H9 (cell line): ENCODE results near the gene EPM2A. TPM values are rescaled to one million over a fixed set of nuclear protein-coding genes. Genes with fewer than 3 reads are reported as not detected.
A peak's percentile ranks its signal among the peaks of the same experiment; 100 is the strongest.

ENCODE experiments used
- DNase-seq: peaks from one replicate; pipeline ENCODE4 v3.0.0-alpha.2; 2017
- H2AFZ ChIP-seq: one replicate; pipeline ENCODE4 v1.6.1; 2013; ENCODE audit warnings: mild to moderate bottlenecking, low read length, control low read depth, moderate library complexity
- H2AK5ac ChIP-seq: 2 replicates; pipeline ENCODE4 v1.6.1; 2013; ENCODE audit warnings: low read length, control low read depth, mixed read lengths; ENCODE audit not compliant: insufficient read length
- H2BK120ac ChIP-seq: one replicate; pipeline ENCODE4 v1.6.1; 2013; ENCODE audit warnings: low read depth, mild to moderate bottlenecking, low read length, control low read depth, inconsistent platforms; ENCODE audit not compliant: poor library complexity, severe bottlenecking
- H2BK12ac ChIP-seq: 2 replicates; pipeline ENCODE4 v1.6.1; 2013; ENCODE audit warnings: low read length, control low read depth, mixed read lengths, low read depth; ENCODE audit not compliant: insufficient read length
- H2BK15ac ChIP-seq: 2 replicates; pipeline ENCODE4 v1.6.1; 2013; ENCODE audit warnings: low read depth, low read length, control low read depth
- H2BK20ac ChIP-seq: one replicate; pipeline ENCODE4 v1.6.1; 2013; ENCODE audit warnings: low read depth, mild to moderate bottlenecking, low read length, control low read depth, inconsistent platforms; ENCODE audit not compliant: poor library complexity, severe bottlenecking
- H2BK5ac ChIP-seq: 2 replicates; pipeline ENCODE4 v1.6.1; 2013; ENCODE audit warnings: low read length, control low read depth, mixed read lengths; ENCODE audit not compliant: insufficient read length
- H3K14ac ChIP-seq: 2 replicates; pipeline ENCODE4 v1.6.1; 2013; ENCODE audit warnings: low read length, control low read depth; ENCODE audit not compliant: insufficient read depth
- H3K18ac ChIP-seq: 2 replicates; pipeline ENCODE4 v1.6.1; 2013; ENCODE audit warnings: low read depth, mild to moderate bottlenecking, mixed read lengths, low read length, control low read depth; ENCODE audit not compliant: insufficient read length
- H3K23ac ChIP-seq: 2 replicates; pipeline ENCODE4 v1.6.1; 2013; ENCODE audit warnings: low read length, control low read depth, mixed read lengths, low read depth; ENCODE audit not compliant: insufficient read length
- H3K23me2 ChIP-seq: 2 replicates; pipeline ENCODE4 v1.6.1; 2013; ENCODE audit warnings: low read depth, mild to moderate bottlenecking, mixed read lengths, low read length, control low read depth; ENCODE audit not compliant: insufficient read length, poor library complexity, severe bottlenecking
- H3K27ac ChIP-seq: 2 replicates; pipeline ENCODE4 v1.5.1; 2013; ENCODE audit warnings: low read length, control low read depth, mixed read lengths, low read depth; ENCODE audit not compliant: insufficient read length
- H3K27me3 ChIP-seq: 2 replicates; pipeline ENCODE4 v1.6.1; 2013; ENCODE audit warnings: low read length, control low read depth, inconsistent platforms; ENCODE audit not compliant: insufficient read depth
- H3K4ac ChIP-seq: 2 replicates; pipeline ENCODE4 v1.6.1; 2013; ENCODE audit warnings: low read depth, mild to moderate bottlenecking, control low read depth, inconsistent platforms, low read length, moderate library complexity
- H3K4me1 ChIP-seq: 2 replicates; pipeline ENCODE4 v1.6.1; 2013; ENCODE audit warnings: low read length, control low read depth, inconsistent platforms; ENCODE audit not compliant: insufficient read depth
- H3K4me2 ChIP-seq: 2 replicates; pipeline ENCODE4 v1.6.1; 2013; ENCODE audit warnings: low read length, control low read depth, mixed read lengths; ENCODE audit not compliant: insufficient read length, insufficient read depth
- H3K56ac ChIP-seq: 2 replicates; pipeline ENCODE4 v1.6.1; 2013; ENCODE audit warnings: low read depth, mild to moderate bottlenecking, mixed read lengths, low read length, control low read depth; ENCODE audit not compliant: insufficient read length
- H3K79me1 ChIP-seq: 2 replicates; pipeline ENCODE4 v1.6.1; 2013; ENCODE audit warnings: low read depth, mild to moderate bottlenecking, moderate library complexity, low read length, control low read depth, inconsistent platforms; ENCODE audit not compliant: insufficient read depth, poor library complexity, severe bottlenecking
- H3K79me2 ChIP-seq: 2 replicates; pipeline ENCODE4 v1.6.1; 2013; ENCODE audit warnings: low read length, control low read depth, inconsistent platforms; ENCODE audit not compliant: insufficient read depth
- H3K9ac ChIP-seq: 2 replicates; pipeline ENCODE4 v1.6.1; 2013; ENCODE audit warnings: low read length, control low read depth, mixed read lengths; ENCODE audit not compliant: insufficient read length; ENCODE audit errors: extremely low read depth
- H3K9me3 ChIP-seq: one replicate; pipeline ENCODE4 v1.6.1; 2013; ENCODE audit warnings: low read depth, low read length, inconsistent platforms; ENCODE audit not compliant: control insufficient read depth
- H3T11ph ChIP-seq: one replicate; pipeline ENCODE4 v1.6.1; 2013; ENCODE audit warnings: mild to moderate bottlenecking, low read length, control low read depth, inconsistent platforms
- H4K20me1 ChIP-seq: one replicate; pipeline ENCODE4 v1.6.1; 2013; ENCODE audit not compliant: control insufficient read depth, insufficient read length, insufficient read depth
- H4K5ac ChIP-seq: 2 replicates; pipeline ENCODE4 v1.6.1; 2013; ENCODE audit warnings: low read depth, mild to moderate bottlenecking, mixed read lengths, low read length, control low read depth; ENCODE audit not compliant: insufficient read length
- H4K8ac ChIP-seq: replicated peaks from 2 replicates; pipeline ENCODE4 v1.6.1; 2013; ENCODE audit warnings: low read length, control low read depth, mixed read lengths, low read depth; ENCODE audit not compliant: insufficient read length
- H4K91ac ChIP-seq: 2 replicates; pipeline ENCODE4 v1.6.1; 2013; ENCODE audit warnings: low read depth, mild to moderate bottlenecking, moderate library complexity, mixed read lengths, low read length, control low read depth; ENCODE audit not compliant: insufficient read length
- H3K27ac Mint-ChIP-seq, 3 experiments: 2 replicates in 2 of 3; 3 replicates in 1 of 3; pipeline ENCODE4 v1.8.0; 2020 to 2021; ENCODE audit warnings: mixed read lengths in 3 of 3, mild to moderate bottlenecking in 1 of 3, moderate library complexity in 1 of 3
- H3K27me3 Mint-ChIP-seq: 2 replicates; pipeline ENCODE4 v1.8.0; 2021; ENCODE audit warnings: low read depth, mild to moderate bottlenecking, moderate library complexity, mixed read lengths
- H3K36me3 Mint-ChIP-seq, 3 experiments: 2 replicates in 2 of 3; 3 replicates in 1 of 3; pipeline ENCODE4 v1.8.0; 2020 to 2021; ENCODE audit warnings: low read depth in 3 of 3, mixed read lengths in 3 of 3; ENCODE audit not compliant: insufficient read depth in 1 of 3
- H3K4me1 Mint-ChIP-seq, 2 experiments: 2 replicates each; pipeline ENCODE4 v1.8.0; 2020; ENCODE audit warnings: mixed read lengths in 2 of 2
- H3K4me3 Mint-ChIP-seq, 2 experiments: 2 replicates in 1 of 2; 3 replicates in 1 of 2; pipeline ENCODE4 v1.8.0; 2020 to 2021; ENCODE audit warnings: mild to moderate bottlenecking in 2 of 2, mixed read lengths in 2 of 2, moderate library complexity in 1 of 2
- H3K9me3 Mint-ChIP-seq, 2 experiments: 2 replicates in 1 of 2; 3 replicates in 1 of 2; pipeline ENCODE4 v1.8.0; 2020; ENCODE audit warnings: mild to moderate bottlenecking in 2 of 2, mixed read lengths in 2 of 2, moderate library complexity in 1 of 2
- WGBS: extraction: QIAGEN DNeasy Blood & Tissue Kit; methylation state at CpG from one replicate; pipeline ENCODE4 v1.1.7; 2013; ENCODE audit warnings: missing lambda C conversion rate, low lambda C conversion rate, mixed read lengths; ENCODE audit not compliant: insufficient read length; ENCODE audit errors: extremely low coverage; 5-methylcytosine and 5-hydroxymethylcytosine counted together
- total RNA-seq: library from RNA; stranded (reverse); gene quantifications from 2 replicates; pipeline ENCODE4 v1.2.1, GENCODE V29; 2021
- TF ChIP-seq, protein P1 (sequence below): fragments of 200-600 bp; sonication (generic); conservative IDR thresholded peaks from 3 replicates; pipeline ENCODE4 v1.8.0; 2021; ENCODE audit warnings: antibody characterized with exemption, mild to moderate bottlenecking

Gene EPM2A
- total RNA-seq, 1 experiment from 2014 or later = 8.2 TPM

DNA sequence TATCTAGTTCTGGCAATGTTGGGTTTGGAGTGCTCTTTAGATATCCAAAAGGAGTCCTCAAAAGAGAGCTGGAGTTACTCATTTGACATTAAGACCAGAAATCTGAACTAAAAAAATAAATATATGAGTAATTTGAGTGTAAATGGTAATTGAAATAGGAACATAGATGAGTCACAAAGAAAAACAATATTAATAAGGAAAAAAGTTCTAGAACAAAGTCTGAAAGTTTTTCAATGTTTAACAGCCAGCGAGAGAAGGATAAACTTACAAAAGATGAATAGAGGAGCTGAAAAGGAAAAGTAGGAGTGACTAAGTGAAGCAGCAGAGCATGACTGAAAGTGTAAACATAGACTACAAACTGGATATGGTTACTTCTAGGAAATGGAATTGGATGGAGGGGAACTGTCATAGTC is 46.8 kb downstream of the EPM2A start:
- Histone ChIP-seq H2BK5ac (no peak overlapping the region), H3K79me1 (no peaks in the 10 kb centered on the region), H2BK12ac (no peak overlapping the region), H3K79me2 (no peaks in the 10 kb centered on the region), H3K23ac (no peak overlapping the region), H2BK20ac (no peak overlapping the region), H3K4me1 (no peaks in the 10 kb centered on the region), H2AFZ (no peak overlapping the region), H2BK15ac (no peak overlapping the region), H3K23me2 (no peaks in the 10 kb centered on the region), H3K56ac (no peak overlapping the region), H3K14ac (no peak overlapping the region), H3K27me3 (no peaks in the 10 kb centered on the region), H3K18ac (no peak overlapping the region), H4K8ac (no peak overlapping the region), H3K4ac (no peak overlapping the region), H2BK120ac (no peak overlapping the region), H3K4me2 (no peak overlapping the region), H3K9me3 (no peaks in the 10 kb centered on the region), H3T11ph (no peak overlapping the region), H4K91ac (no peak overlapping the region), H2AK5ac (no peak overlapping the region), H3K27ac (no peak overlapping the region), H4K20me1 (no peaks in the 10 kb centered on the region), H4K5ac (no peak overlapping the region), H3K9ac (no peak overlapping the region)
- Mint-ChIP-seq H3K36me3 (peaks cover 0 to 5% (median 1%) of the 10 kb centered on the region in 3 experiments; a peak in 3 of 7 replicates), H3K27ac (0 out of 7 replicates have a peak overlapping the region, but pooled peaks of 1 of the 3 experiments have one; percentile 8), H3K27me3 (no peaks in the 10 kb centered on the region), H3K9me3 (no peaks in the 10 kb centered on the region; a peak in 1 of 5 replicates), H3K4me1 (peaks cover 12 to 20% of the 10 kb centered on the region in 2 experiments), H3K4me3 (no peak overlapping the region)
- TF ChIP-seq, protein P1, sequence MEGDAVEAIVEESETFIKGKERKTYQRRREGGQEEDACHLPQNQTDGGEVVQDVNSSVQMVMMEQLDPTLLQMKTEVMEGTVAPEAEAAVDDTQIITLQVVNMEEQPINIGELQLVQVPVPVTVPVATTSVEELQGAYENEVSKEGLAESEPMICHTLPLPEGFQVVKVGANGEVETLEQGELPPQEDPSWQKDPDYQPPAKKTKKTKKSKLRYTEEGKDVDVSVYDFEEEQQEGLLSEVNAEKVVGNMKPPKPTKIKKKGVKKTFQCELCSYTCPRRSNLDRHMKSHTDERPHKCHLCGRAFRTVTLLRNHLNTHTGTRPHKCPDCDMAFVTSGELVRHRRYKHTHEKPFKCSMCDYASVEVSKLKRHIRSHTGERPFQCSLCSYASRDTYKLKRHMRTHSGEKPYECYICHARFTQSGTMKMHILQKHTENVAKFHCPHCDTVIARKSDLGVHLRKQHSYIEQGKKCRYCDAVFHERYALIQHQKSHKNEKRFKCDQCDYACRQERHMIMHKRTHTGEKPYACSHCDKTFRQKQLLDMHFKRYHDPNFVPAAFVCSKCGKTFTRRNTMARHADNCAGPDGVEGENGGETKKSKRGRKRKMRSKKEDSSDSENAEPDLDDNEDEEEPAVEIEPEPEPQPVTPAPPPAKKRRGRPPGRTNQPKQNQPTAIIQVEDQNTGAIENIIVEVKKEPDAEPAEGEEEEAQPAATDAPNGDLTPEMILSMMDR = no peak
- no CpG with 5 or more reads among the region's 1 CpG for WGBS
- DNase-seq = no peak
